GM23338 (cell line): ENCODE data around the gene PTPRN2. TPM values are rescaled to one million over a fixed set of nuclear protein-coding genes. Genes with fewer than 3 reads are reported as not detected.

ENCODE experiments used
- ATAC-seq: fragments of 200-7000 bp; cut with Tn5 transposase; 3 replicates; pipeline ENCODE4 v1.9.1; 2020
- DNase-seq: peaks from one replicate; pipeline ENCODE4 v3.0.0-alpha.2; 2015; ENCODE audit warnings: low spot score
- H2AFZ ChIP-seq: fragments of 200-600 bp; sonication (generic); 2 replicates; pipeline ENCODE4 v1.8.0; 2016; ENCODE audit warnings: antibody characterized with exemption, mild to moderate bottlenecking, moderate library complexity
- H3F3A ChIP-seq: fragments of 200-600 bp; sonication (generic); replicated peaks from 2 replicates; pipeline ENCODE4 v1.8.0; 2017; ENCODE audit warnings: antibody characterized with exemption, mixed run types, low read depth
- H3K27ac ChIP-seq: fragments of 200-600 bp; sonication (generic); 2 replicates; pipeline ENCODE4 v1.6.1; 2016; ENCODE audit warnings: low read depth
- H3K27me3 ChIP-seq: fragments of 200-600 bp; sonication (generic); 2 replicates; pipeline ENCODE4 v1.8.0; 2016; ENCODE audit warnings: mild to moderate bottlenecking, mixed run types, moderate library complexity; ENCODE audit not compliant: insufficient read depth
- H3K36me3 ChIP-seq: fragments of 200-600 bp; sonication (generic); 2 replicates; pipeline ENCODE4 v1.8.0; 2016; ENCODE audit warnings: mild to moderate bottlenecking; ENCODE audit not compliant: insufficient read depth
- H3K4me1 ChIP-seq: fragments of 200-600 bp; sonication (generic); 2 replicates; pipeline ENCODE4 v1.8.0; 2016; ENCODE audit warnings: mild to moderate bottlenecking, moderate library complexity; ENCODE audit not compliant: insufficient read depth
- H3K4me2 ChIP-seq: fragments of 200-600 bp; sonication (generic); 2 replicates; pipeline ENCODE4 v1.7.1; 2017; ENCODE audit warnings: mixed run types
- H3K4me3 ChIP-seq: fragments of 200-600 bp; sonication (generic); 2 replicates; pipeline ENCODE4 v1.6.1; 2016; ENCODE audit warnings: mixed run types
- H3K79me2 ChIP-seq: fragments of 200-600 bp; sonication (generic); replicated peaks from 2 replicates; pipeline ENCODE4 v1.8.0; 2017; ENCODE audit warnings: mild to moderate bottlenecking; ENCODE audit not compliant: insufficient read depth
- H3K9me2 ChIP-seq: fragments of 200-600 bp; sonication (generic); 2 replicates; pipeline ENCODE4 v1.8.0; 2017; ENCODE audit not compliant: insufficient read depth
- H4K20me1 ChIP-seq: fragments of 200-600 bp; sonication (generic); replicated peaks from 2 replicates; pipeline ENCODE4 v1.8.0; 2017; ENCODE audit warnings: mild to moderate bottlenecking; ENCODE audit not compliant: insufficient read depth
- H3K27ac Mint-ChIP-seq: 2 replicates; pipeline ENCODE4 v1.8.0; 2020; ENCODE audit warnings: inconsistent platforms, mild to moderate bottlenecking, moderate library complexity, mixed read lengths
- H3K27me3 Mint-ChIP-seq: 3 replicates; pipeline ENCODE4 v1.8.0; 2022; ENCODE audit warnings: low read depth, mild to moderate bottlenecking, moderate library complexity, mixed read lengths, inconsistent platforms; ENCODE audit not compliant: insufficient read depth, poor library complexity
- H3K36me3 Mint-ChIP-seq: 3 replicates; pipeline ENCODE4 v1.8.0; 2021; ENCODE audit warnings: low read depth, mild to moderate bottlenecking, inconsistent platforms, moderate library complexity, mixed read lengths
- H3K4me1 Mint-ChIP-seq: 3 replicates; pipeline ENCODE4 v1.8.0; 2020; ENCODE audit warnings: mild to moderate bottlenecking, inconsistent platforms, mixed read lengths
- H3K4me3 Mint-ChIP-seq: 3 replicates; pipeline ENCODE4 v1.8.0; 2021; ENCODE audit warnings: moderate library complexity, mild to moderate bottlenecking, inconsistent platforms, mixed read lengths
- H3K9me3 Mint-ChIP-seq: 3 replicates; pipeline ENCODE4 v1.8.0; 2020; ENCODE audit warnings: moderate library complexity, mild to moderate bottlenecking, inconsistent platforms, mixed read lengths
- CREB1 ChIP-seq: fragments of 250-450 bp; sonication (Bioruptor Pico); IDR thresholded peaks from 2 replicates; pipeline ENCODE4 v1.5.0; 2020; ENCODE audit warnings: low read depth, mild to moderate bottlenecking, moderate library complexity
- CTCF ChIP-seq, 2 experiments: fragments of 200-600 bp in 1 of 2; sonication (generic) in 1 of 2; conservative IDR thresholded peaks; 2 replicates each; pipeline versions ENCODE4 v1.5.1 to v1.6.1; 2016 to 2017; ENCODE audit warnings: antibody characterized with exemption in 2 of 2, low read depth in 2 of 2, mild to moderate bottlenecking in 2 of 2, moderate library complexity in 1 of 2
- EZH2 ChIP-seq: fragments of 200-600 bp; sonication (generic); IDR thresholded peaks from one replicate; pipeline ENCODE4 v1.8.0; 2017; ENCODE audit warnings: antibody characterized with exemption, mild to moderate bottlenecking, low read depth; ENCODE audit not compliant: unreplicated experiment
- EZH2phosphoT487 ChIP-seq: fragments of 200-600 bp; sonication (generic); IDR thresholded peaks from one replicate; pipeline ENCODE4 v1.8.1; 2018; ENCODE audit warnings: antibody characterized with exemption; ENCODE audit not compliant: unreplicated experiment
- JUNB ChIP-seq: IDR thresholded peaks from one replicate; pipeline ENCODE4 v1.6.1; 2016; ENCODE audit warnings: antibody characterized with exemption; ENCODE audit not compliant: unreplicated experiment
- NANOG ChIP-seq: IDR thresholded peaks from 2 replicates; pipeline ENCODE4 v1.6.1; 2016; ENCODE audit warnings: antibody characterized with exemption, borderline replicate concordance
- POLR2AphosphoS5 ChIP-seq: IDR thresholded peaks from 2 replicates; pipeline ENCODE4 v1.6.1; 2016; ENCODE audit warnings: antibody characterized with exemption, low read depth
- STAT1 ChIP-seq: IDR thresholded peaks from one replicate; pipeline ENCODE4 v1.6.1; 2016; ENCODE audit warnings: antibody characterized with exemption; ENCODE audit not compliant: unreplicated experiment
- ZNF114 ChIP-seq: fragments of 250-450 bp; sonication (Bioruptor Pico); IDR thresholded peaks from 2 replicates; pipeline ENCODE4 v1.5.0; 2020; ENCODE audit warnings: mild to moderate bottlenecking, moderate library complexity
- ZNF331 ChIP-seq: fragments of 250-450 bp; sonication (Bioruptor Pico); IDR thresholded peaks from 2 replicates; pipeline ENCODE4 v1.5.0; 2020; ENCODE audit warnings: low read depth, mild to moderate bottlenecking, moderate library complexity
- ZNF462 ChIP-seq: fragments of 250-450 bp; sonication (Bioruptor Pico); IDR thresholded peaks from 2 replicates; pipeline ENCODE4 v1.5.0; 2020; ENCODE audit warnings: mild to moderate bottlenecking, moderate library complexity
- polyA plus RNA-seq: library from polyadenylated mRNA; unstranded; fragments of >200 nt; fragmentation: Nextera tagmentation; extraction: Ambion mirVana; gene quantifications from 2 replicates; pipeline ENCODE4 v1.2.1, GENCODE V29; 2016
- total RNA-seq: library from RNA; depleted of rRNA; stranded (reverse); fragments of >200 nt; shearing (Covaris generic); gene quantifications from 2 replicates; pipeline ENCODE4 v1.2.3, GENCODE V29; 2014
- TF ChIP-seq, protein P1 (sequence below): IDR thresholded peaks from one replicate; pipeline ENCODE4 v1.6.1; 2018; ENCODE audit warnings: antibody characterized with exemption; ENCODE audit not compliant: unreplicated experiment
- TF ChIP-seq, protein P2 (sequence below): IDR thresholded peaks from 2 replicates; pipeline ENCODE4 v1.6.1; 2016; ENCODE audit warnings: antibody characterized with exemption

The PTPRN2 gene
- total and polyA plus RNA-seq, 2 experiments from 2014 or later: 0.87 to 4.0 TPM

- Histone ChIP-seq H3K79me2 (no peaks in the 10 kb centered on the region), H3K9me2 (no peaks in the 10 kb centered on the region), H3K27me3 (peaks cover 59% of the 10 kb centered on the region), H2AFZ (no peak overlapping the region), H3K27ac (no peak overlapping the region), H3K4me1 (no peaks in the 10 kb centered on the region), H3K4me3 (no peak overlapping the region), H3F3A (no peaks in the 10 kb centered on the region), H4K20me1 (no peaks in the 10 kb centered on the region; the same call in 1 of the 2 replicates), H3K36me3 (no peaks in the 10 kb centered on the region), H3K4me2 (no peak overlapping the region)
- no peak overlapping the region for H3K4me3 Mint-ChIP-seq
- ATAC-seq (no peak), DNase-seq (no peak)
- H3K4me1 Mint-ChIP-seq: no peaks in the 10 kb centered on the region
- H3K27ac Mint-ChIP-seq: no peak overlapping the region
- TF ChIP-seq, protein P1, sequence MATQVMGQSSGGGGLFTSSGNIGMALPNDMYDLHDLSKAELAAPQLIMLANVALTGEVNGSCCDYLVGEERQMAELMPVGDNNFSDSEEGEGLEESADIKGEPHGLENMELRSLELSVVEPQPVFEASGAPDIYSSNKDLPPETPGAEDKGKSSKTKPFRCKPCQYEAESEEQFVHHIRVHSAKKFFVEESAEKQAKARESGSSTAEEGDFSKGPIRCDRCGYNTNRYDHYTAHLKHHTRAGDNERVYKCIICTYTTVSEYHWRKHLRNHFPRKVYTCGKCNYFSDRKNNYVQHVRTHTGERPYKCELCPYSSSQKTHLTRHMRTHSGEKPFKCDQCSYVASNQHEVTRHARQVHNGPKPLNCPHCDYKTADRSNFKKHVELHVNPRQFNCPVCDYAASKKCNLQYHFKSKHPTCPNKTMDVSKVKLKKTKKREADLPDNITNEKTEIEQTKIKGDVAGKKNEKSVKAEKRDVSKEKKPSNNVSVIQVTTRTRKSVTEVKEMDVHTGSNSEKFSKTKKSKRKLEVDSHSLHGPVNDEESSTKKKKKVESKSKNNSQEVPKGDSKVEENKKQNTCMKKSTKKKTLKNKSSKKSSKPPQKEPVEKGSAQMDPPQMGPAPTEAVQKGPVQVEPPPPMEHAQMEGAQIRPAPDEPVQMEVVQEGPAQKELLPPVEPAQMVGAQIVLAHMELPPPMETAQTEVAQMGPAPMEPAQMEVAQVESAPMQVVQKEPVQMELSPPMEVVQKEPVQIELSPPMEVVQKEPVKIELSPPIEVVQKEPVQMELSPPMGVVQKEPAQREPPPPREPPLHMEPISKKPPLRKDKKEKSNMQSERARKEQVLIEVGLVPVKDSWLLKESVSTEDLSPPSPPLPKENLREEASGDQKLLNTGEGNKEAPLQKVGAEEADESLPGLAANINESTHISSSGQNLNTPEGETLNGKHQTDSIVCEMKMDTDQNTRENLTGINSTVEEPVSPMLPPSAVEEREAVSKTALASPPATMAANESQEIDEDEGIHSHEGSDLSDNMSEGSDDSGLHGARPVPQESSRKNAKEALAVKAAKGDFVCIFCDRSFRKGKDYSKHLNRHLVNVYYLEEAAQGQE: no peak
- TF ChIP-seq CTCF (conservative IDR thresholded peaks at IDR 0.05; ENCODE audit: low read depth in 2 of 2) (no peak), JUNB (no peak), EZH2 (no peak), NANOG (no peak), ZNF331 (CRISPR knock-in tag) (no peak), ZNF114 (CRISPR knock-in tag) (no peak), CREB1 (CRISPR knock-in tag) (no peak), ZNF462 (CRISPR knock-in tag) (no peak), STAT1 (no peak), EZH2phosphoT487 (no peak), POLR2AphosphoS5 (no peak)
- TF ChIP-seq, protein P2, sequence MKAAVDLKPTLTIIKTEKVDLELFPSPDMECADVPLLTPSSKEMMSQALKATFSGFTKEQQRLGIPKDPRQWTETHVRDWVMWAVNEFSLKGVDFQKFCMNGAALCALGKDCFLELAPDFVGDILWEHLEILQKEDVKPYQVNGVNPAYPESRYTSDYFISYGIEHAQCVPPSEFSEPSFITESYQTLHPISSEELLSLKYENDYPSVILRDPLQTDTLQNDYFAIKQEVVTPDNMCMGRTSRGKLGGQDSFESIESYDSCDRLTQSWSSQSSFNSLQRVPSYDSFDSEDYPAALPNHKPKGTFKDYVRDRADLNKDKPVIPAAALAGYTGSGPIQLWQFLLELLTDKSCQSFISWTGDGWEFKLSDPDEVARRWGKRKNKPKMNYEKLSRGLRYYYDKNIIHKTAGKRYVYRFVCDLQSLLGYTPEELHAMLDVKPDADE: no peak
- peaks cover 12% of the 10 kb centered on the region for H3K27me3 Mint-ChIP-seq
- H3K36me3 Mint-ChIP-seq: peaks cover 62% of the 10 kb centered on the region
- peaks cover 96% of the 10 kb centered on the region for H3K9me3 Mint-ChIP-seq
Observed at GRCh38 chr7:157679607-157680006, 908.0 kb downstream of the PTPRN2 start.
